ENCODE results near the gene UNCX.

Gene UNCX

DNA sequence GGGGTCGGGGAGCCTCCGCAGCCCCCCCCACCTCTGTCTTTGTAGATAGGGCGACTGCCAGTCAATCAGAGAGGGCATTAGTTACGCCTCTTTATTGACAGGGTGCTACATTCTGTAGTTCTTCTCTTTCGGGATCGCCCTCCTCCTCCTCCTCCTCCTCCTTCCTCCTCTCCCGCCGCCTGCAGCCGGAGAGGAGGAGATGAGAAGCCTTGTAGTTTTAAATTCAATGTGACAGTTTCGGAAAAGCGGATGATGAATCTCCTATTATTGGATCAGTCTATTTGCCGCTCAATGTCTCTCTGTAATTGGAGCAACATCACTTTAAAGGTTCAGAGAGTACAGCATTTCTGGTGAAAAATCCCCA, 587 bp upstream of the UNCX start:
- no peak overlapping the region for H3K27ac ChIP-seq (ENCODE audit: low read depth, low read length)
- H3K4me3 ChIP-seq (ENCODE audit: low read length) = no peak overlapping the region
- H3K9me2 ChIP-seq (replicated peaks; ENCODE audit: control insufficient read depth, low read length) = no peaks in the 10 kb centered on the region
- no peaks in the 10 kb centered on the region for H3K36me3 ChIP-seq (ENCODE audit: control insufficient read depth, low read length)
- no peaks in the 10 kb centered on the region for H3K27me3 ChIP-seq (ENCODE audit: control insufficient read depth, low read length)
- no peaks in the 10 kb centered on the region for H3K4me1 ChIP-seq (ENCODE audit: control insufficient read depth, low read length)
- no peaks in the 10 kb centered on the region for H4K20me1 ChIP-seq (ENCODE audit: control insufficient read depth, insufficient read depth, low read depth, low read length)
- no peaks in the 10 kb centered on the region for H3K79me2 ChIP-seq (ENCODE audit: control insufficient read depth, low read length)
- TF ChIP-seq, protein P1, sequence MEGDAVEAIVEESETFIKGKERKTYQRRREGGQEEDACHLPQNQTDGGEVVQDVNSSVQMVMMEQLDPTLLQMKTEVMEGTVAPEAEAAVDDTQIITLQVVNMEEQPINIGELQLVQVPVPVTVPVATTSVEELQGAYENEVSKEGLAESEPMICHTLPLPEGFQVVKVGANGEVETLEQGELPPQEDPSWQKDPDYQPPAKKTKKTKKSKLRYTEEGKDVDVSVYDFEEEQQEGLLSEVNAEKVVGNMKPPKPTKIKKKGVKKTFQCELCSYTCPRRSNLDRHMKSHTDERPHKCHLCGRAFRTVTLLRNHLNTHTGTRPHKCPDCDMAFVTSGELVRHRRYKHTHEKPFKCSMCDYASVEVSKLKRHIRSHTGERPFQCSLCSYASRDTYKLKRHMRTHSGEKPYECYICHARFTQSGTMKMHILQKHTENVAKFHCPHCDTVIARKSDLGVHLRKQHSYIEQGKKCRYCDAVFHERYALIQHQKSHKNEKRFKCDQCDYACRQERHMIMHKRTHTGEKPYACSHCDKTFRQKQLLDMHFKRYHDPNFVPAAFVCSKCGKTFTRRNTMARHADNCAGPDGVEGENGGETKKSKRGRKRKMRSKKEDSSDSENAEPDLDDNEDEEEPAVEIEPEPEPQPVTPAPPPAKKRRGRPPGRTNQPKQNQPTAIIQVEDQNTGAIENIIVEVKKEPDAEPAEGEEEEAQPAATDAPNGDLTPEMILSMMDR (IDR thresholded peaks at IDR 0.05; ENCODE audit: low read depth, low read length, poor library complexity, severe bottlenecking) = no peak
- TF ChIP-seq EZH2phosphoT487 (IDR thresholded peaks at IDR 0.05; ENCODE audit: borderline replicate concordance, low read length) = no peak
- H3K9me3 ChIP-seq (ENCODE audit: control insufficient read depth, insufficient read depth, low read length) = peaks cover 8% of the 10 kb centered on the region; the same call in 1 of the 2 replicates
- H3K4me2 ChIP-seq (ENCODE audit: low read length) = no peak overlapping the region
- H3F3A ChIP-seq (ENCODE audit: control insufficient read depth, insufficient read depth) = no peaks in the 10 kb centered on the region

DNA sequence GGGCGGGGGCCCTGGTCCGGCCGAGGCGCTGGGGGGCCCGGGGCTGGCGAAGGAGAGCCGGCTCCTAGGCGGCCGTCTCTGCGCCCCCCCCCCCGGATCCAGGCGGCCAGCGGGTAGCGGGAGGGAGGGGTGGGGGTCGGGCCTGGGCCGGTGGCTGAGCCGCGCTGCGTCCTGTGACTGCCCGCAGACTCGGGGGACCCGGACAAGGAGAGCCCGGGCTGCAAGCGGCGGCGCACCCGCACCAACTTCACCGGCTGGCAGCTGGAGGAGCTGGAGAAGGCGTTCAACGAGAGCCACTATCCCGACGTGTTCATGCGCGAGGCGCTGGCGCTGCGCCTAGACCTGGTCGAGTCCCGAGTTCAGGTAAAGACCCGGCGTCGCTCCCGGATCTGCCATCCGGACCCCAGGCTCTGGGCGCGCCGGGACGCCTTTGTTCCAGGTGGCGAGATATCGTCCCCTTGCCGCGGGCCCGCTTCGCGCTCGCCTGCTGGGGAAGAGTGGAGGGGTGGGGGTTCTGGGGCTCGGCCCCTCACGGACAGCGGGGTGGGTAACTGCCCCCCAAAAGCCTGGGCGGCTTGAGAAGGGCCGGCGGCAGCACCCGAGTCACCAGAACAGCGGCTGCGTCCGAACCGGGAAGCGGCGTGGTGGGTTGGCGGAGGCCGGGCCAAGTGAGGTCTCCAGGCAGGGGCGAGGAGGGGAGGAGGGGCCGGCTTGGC, 819 bp downstream of the UNCX start:
- Histone ChIP-seq H3K27me3 (ENCODE audit: control insufficient read depth, low read length) (no peaks in the 10 kb centered on the region), H4K20me1 (ENCODE audit: control insufficient read depth, insufficient read depth, low read depth, low read length) (no peaks in the 10 kb centered on the region), H3K4me1 (ENCODE audit: control insufficient read depth, low read length) (no peaks in the 10 kb centered on the region), H3K9me2 (replicated peaks; ENCODE audit: control insufficient read depth, low read length) (no peaks in the 10 kb centered on the region), H3K4me2 (ENCODE audit: low read length) (no peak overlapping the region), H3K4me3 (ENCODE audit: low read length) (no peak overlapping the region), H3K79me2 (ENCODE audit: control insufficient read depth, low read length) (no peaks in the 10 kb centered on the region), H3F3A (ENCODE audit: control insufficient read depth, insufficient read depth) (no peaks in the 10 kb centered on the region), H3K9me3 (ENCODE audit: control insufficient read depth, insufficient read depth, low read length) (peaks cover 8% of the 10 kb centered on the region; the same call in 1 of the 2 replicates), H3K36me3 (ENCODE audit: control insufficient read depth, low read length) (no peaks in the 10 kb centered on the region), H3K27ac (ENCODE audit: low read depth, low read length) (no peak overlapping the region)
- TF ChIP-seq, protein P1 (IDR thresholded peaks at IDR 0.05; ENCODE audit: low read depth, low read length, poor library complexity, severe bottlenecking) = no peak
- TF ChIP-seq EZH2phosphoT487 (IDR thresholded peaks at IDR 0.05; ENCODE audit: borderline replicate concordance, low read length) = no peak

DNA sequence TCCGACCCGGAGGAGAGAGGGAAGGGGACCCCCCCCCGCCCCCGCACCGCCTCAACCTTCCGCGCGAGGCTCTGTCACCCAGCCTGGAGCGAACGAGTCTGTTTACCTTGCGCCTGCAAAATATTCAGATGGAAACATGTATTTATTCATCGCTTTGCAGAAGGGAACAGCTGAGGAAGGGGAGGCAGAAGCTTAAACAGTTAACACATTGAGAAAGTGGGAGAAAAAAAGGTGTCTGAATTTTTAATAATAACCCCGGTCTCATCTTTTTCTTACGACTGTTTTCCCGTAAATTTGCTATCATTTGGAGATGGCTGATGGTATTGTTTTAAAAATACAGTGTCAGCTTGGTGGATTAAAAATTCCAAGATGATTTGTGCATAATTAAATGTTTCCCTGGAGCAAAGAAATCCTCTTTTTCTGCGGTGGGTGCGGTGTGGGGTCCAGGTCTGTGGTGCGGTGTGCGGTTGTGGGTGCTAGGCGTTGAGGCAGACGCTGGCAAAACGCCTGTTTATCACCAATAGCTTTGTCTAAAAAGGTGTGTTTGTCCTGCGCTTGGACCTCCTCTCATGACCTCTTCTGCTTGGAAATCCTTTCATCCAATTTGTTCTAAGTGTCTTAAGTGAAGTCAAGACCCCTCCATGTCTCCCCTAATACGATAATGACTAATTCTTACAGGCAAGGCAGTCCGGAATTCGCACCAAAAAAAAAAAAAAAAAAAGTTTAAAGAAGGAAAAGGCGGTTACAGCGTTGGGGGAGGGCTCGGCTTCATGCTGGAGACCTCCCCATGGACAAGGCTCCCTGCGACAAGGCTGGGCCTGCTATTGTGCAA, 1.6 kb downstream of the UNCX start:
- H3K4me3 ChIP-seq (ENCODE audit: low read length) = no peak overlapping the region
- H3K27ac ChIP-seq (ENCODE audit: low read depth, low read length) = no peak overlapping the region
- H3K27me3 ChIP-seq (ENCODE audit: control insufficient read depth, low read length) = peaks cover 4% of the 10 kb centered on the region; the same call in 1 of the 2 replicates
- H3F3A ChIP-seq (ENCODE audit: control insufficient read depth, insufficient read depth) = no peaks in the 10 kb centered on the region
- H3K9me2 ChIP-seq (replicated peaks; ENCODE audit: control insufficient read depth, low read length) = no peaks in the 10 kb centered on the region
- H4K20me1 ChIP-seq (ENCODE audit: control insufficient read depth, insufficient read depth, low read depth, low read length) = no peaks in the 10 kb centered on the region
- no peaks in the 10 kb centered on the region for H3K36me3 ChIP-seq (ENCODE audit: control insufficient read depth, low read length)
- no peak overlapping the region for H3K4me2 ChIP-seq (ENCODE audit: low read length)
- H3K4me1 ChIP-seq (ENCODE audit: control insufficient read depth, low read length) = no peaks in the 10 kb centered on the region
- TF ChIP-seq, protein P1 (IDR thresholded peaks at IDR 0.05; ENCODE audit: low read depth, low read length, poor library complexity, severe bottlenecking) = no peak
- TF ChIP-seq EZH2phosphoT487 (IDR thresholded peaks at IDR 0.05; ENCODE audit: borderline replicate concordance, low read length) = no peak
- peaks cover 8% of the 10 kb centered on the region; the same call in 1 of the 2 replicates for H3K9me3 ChIP-seq (ENCODE audit: control insufficient read depth, insufficient read depth, low read length)
- H3K79me2 ChIP-seq (ENCODE audit: control insufficient read depth, low read length) = no peaks in the 10 kb centered on the region

All from DOHH2 (cell line).